Endothelial cell of umbilical vein (primary cell): ENCODE measurements around the gene KRTAP10-1.

Experiments used
- CTCF ChIP-seq, 2 donors: IDR thresholded peaks; 1 replicate in 1 of 2; 2 replicates in 1 of 2; pipeline ENCODE4 v1.5.1; 2011; ENCODE audit warnings: low read length in 2 of 2, mild to moderate bottlenecking in 2 of 2, moderate library complexity in 2 of 2, control low read depth in 1 of 2, inconsistent platforms in 1 of 2, low read depth in 1 of 2; ENCODE audit not compliant: insufficient read depth in 1 of 2; ENCODE audit errors: extremely low read depth in 1 of 2
- JUN ChIP-seq: IDR thresholded peaks from 2 replicates; pipeline ENCODE4 v1.6.1; 2011; ENCODE audit warnings: borderline replicate concordance, low read depth; ENCODE audit not compliant: insufficient read length, insufficient read depth
- MAX ChIP-seq: IDR thresholded peaks from 2 replicates; pipeline ENCODE4 v1.6.1; 2011; ENCODE audit not compliant: insufficient read depth, insufficient read length
- MYC ChIP-seq: IDR thresholded peaks from one replicate; pipeline ENCODE4 v1.6.1; 2011; ENCODE audit warnings: mild to moderate bottlenecking, low read depth, low read length
- POLR2A ChIP-seq: IDR thresholded peaks from 2 replicates; pipeline ENCODE4 v1.6.1; 2012; ENCODE audit warnings: low read depth, mild to moderate bottlenecking, control low read depth, low read length
- POLR2AphosphoS5 ChIP-seq: IDR thresholded peaks from 2 replicates; pipeline ENCODE4 v1.6.1; 2012; ENCODE audit warnings: low read depth, mild to moderate bottlenecking, control low read depth, low read length, moderate library complexity; ENCODE audit not compliant: insufficient read depth

- TF ChIP-seq MAX (no peak), CTCF (IDR thresholded peaks at IDR 0.05; ENCODE audit: extremely low read depth in 1 of 2, insufficient read depth in 1 of 2, low read depth in 1 of 2, low read length in 2 of 2) (no peak), MYC (no peak), POLR2A (no peak), POLR2AphosphoS5 (no peak), JUN (no peak)
These were observed 5.3 kb downstream of the KRTAP10-1 start for GRCh38 chr21:44534688-44535087.
